Calu3 (cell line): ENCODE results near the gene DHRS9. TPM values are rescaled to one million over a fixed set of nuclear protein-coding genes. Genes with fewer than 3 reads are reported as not detected.

Experiments used
- BruUV-seq: library from RNA; stranded (reverse); fragments of 400-500 nt; replicated peaks from 2 replicates; lab custom pipeline; 2021; lab: Mats Ljungman, UMichigan
- CTCF ChIA-PET: fragments of 300-600 bp; sonication (Branson Sonifier 250); formaldehyde crosslinking; loops from one replicate; lab custom pipeline; 2022; ENCODE audit warnings: antibody characterized with exemption; lab: Charles Lee
- DNase-seq: peaks from one replicate; pipeline ENCODE4 v3.0.0; 2022
- H3K27ac Mint-ChIP-seq: one replicate; pipeline ENCODE4 v1.8.0; 2022; ENCODE audit warnings: mixed read lengths; ENCODE audit not compliant: unreplicated experiment
- H3K27me3 Mint-ChIP-seq: one replicate; pipeline ENCODE4 v1.8.0; 2022; ENCODE audit warnings: mixed read lengths; ENCODE audit not compliant: unreplicated experiment
- H3K36me3 Mint-ChIP-seq: one replicate; pipeline ENCODE4 v1.8.0; 2022; ENCODE audit warnings: mild to moderate bottlenecking, moderate library complexity, mixed read lengths; ENCODE audit not compliant: insufficient read depth, unreplicated experiment
- H3K4me1 Mint-ChIP-seq: one replicate; pipeline ENCODE4 v1.8.0; 2022; ENCODE audit warnings: mild to moderate bottlenecking, low read depth, mixed read lengths; ENCODE audit not compliant: unreplicated experiment
- H3K4me3 Mint-ChIP-seq: one replicate; pipeline ENCODE4 v1.8.0; 2022; ENCODE audit warnings: mild to moderate bottlenecking, low read depth, moderate library complexity, mixed read lengths; ENCODE audit not compliant: unreplicated experiment
- H3K9me3 Mint-ChIP-seq: one replicate; pipeline ENCODE4 v1.8.0; 2022; ENCODE audit warnings: low read depth, mixed read lengths; ENCODE audit not compliant: unreplicated experiment
- CTCF ChIP-seq: fragments of 200-600 bp; IDR thresholded peaks from one replicate; pipeline ENCODE4 v1.8.0; 2022; ENCODE audit warnings: antibody characterized with exemption; ENCODE audit not compliant: unreplicated experiment
- intact Hi-C: fragments of 100-400 bp; cut with micrococcal nuclease; formaldehyde crosslinking; loops from one replicate; pipeline ENCODE4 v1.10.0; 2022; ENCODE audit not compliant: unreplicated experiment
- total RNA-seq: library from RNA; stranded (reverse); gene quantifications from 2 replicates; pipeline ENCODE4 v1.2.3, GENCODE V29; 2022

DHRS9 gene
- total RNA-seq, 1 experiment from 2014 or later: 16.6 TPM

- Mint-ChIP-seq H3K4me1 (no peaks in the 10 kb centered on the region), H3K27me3 (no peaks in the 10 kb centered on the region), H3K4me3 (no peak overlapping the region), H3K9me3 (no peaks in the 10 kb centered on the region), H3K27ac (no peak overlapping the region), H3K36me3 (no peaks in the 10 kb centered on the region)
- DNase-seq: no peak
- no TSS peak for BruUV-seq
- no peak for TF ChIP-seq CTCF
- CTCF ChIA-PET: no interaction called here
- intact Hi-C loops: loop anchor here (10.0 kb wide), 1 partner anchor 158 kb away; no protein-coding TSS in a partner anchor
Measured at GRCh38 chr2:169116993-169117392, 47.6 kb downstream of the DHRS9 start.

DNA sequence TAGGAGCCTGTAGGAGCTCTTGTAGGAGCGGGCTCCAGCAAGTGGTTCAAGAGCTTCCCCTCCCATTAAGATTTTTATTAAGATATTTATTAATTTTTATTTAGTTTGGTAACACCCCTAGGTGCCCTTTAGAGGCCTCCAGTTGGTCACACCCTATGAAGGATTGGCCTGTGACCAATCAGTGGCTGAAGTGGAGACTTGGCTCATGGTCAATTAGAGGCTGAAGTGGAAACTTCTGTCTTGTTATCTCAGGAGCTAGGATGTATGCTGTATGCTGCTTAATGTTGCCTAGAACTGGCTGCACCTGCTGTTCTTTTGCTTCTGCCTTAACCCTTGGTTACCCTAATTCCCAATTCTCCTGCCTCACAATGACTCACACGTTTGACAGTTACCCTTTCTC is 48.7 kb downstream of the DHRS9 start:
- H3K4me3 Mint-ChIP-seq: no peak overlapping the region
- BruUV-seq: no TSS peak
- H3K4me1 Mint-ChIP-seq: no peaks in the 10 kb centered on the region
- TF ChIP-seq CTCF: no peak
- no peaks in the 10 kb centered on the region for H3K9me3 Mint-ChIP-seq
- no peak for DNase-seq
- H3K27ac Mint-ChIP-seq: no peak overlapping the region
- CTCF ChIA-PET: interaction anchor here (0.7 kb wide), 1 partner anchor 14 kb away, joined by 3 read pairs; no protein-coding TSS in a partner anchor
- no peaks in the 10 kb centered on the region for H3K36me3 Mint-ChIP-seq
- intact Hi-C loops: loop anchor here (10.0 kb wide), 1 partner anchor 157 kb away; no protein-coding TSS in a partner anchor
- no peaks in the 10 kb centered on the region for H3K27me3 Mint-ChIP-seq

DNA sequence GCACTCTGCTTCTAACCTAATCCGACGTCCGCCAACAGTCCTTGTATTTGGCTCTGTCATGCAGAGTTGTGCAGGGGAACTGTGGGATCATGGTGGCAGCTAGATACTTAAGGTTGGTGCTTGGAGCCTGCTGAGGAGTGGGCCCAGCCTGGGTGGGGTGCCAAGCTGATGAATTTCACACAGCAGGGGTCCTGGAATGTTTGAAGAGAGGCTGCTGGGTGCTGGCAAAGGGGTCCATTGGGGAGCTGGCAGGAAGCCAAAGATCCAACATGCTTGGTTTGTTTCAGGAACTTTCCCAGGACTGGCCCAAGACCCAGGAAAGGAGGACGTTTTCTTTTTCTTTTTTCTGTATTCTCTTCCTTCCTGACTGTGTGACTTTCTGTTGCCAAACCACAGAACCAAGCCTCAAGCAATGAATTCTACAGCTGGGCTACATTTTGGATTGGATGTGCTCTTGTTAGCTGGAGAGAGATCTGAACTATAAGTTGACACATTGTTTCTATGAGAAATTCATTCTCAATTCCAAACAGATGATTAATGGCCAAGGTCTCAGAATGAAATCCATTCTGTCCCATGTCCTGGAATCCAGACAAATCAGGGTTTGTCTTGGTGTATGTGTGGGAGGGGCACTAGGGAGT is 49.9 kb downstream of the DHRS9 start:
- Mint-ChIP-seq H3K27me3 (no peaks in the 10 kb centered on the region), H3K36me3 (no peaks in the 10 kb centered on the region), H3K9me3 (no peaks in the 10 kb centered on the region), H3K4me3 (no peak overlapping the region), H3K27ac (no peak overlapping the region), H3K4me1 (no peaks in the 10 kb centered on the region)
- BruUV-seq: no TSS peak
- TF ChIP-seq CTCF: no peak
- DNase-seq: no peak
- intact Hi-C loops: loop anchor here (10.0 kb wide), 1 partner anchor 156 kb away; no protein-coding TSS in a partner anchor
- CTCF ChIA-PET: no interaction called here

DNA sequence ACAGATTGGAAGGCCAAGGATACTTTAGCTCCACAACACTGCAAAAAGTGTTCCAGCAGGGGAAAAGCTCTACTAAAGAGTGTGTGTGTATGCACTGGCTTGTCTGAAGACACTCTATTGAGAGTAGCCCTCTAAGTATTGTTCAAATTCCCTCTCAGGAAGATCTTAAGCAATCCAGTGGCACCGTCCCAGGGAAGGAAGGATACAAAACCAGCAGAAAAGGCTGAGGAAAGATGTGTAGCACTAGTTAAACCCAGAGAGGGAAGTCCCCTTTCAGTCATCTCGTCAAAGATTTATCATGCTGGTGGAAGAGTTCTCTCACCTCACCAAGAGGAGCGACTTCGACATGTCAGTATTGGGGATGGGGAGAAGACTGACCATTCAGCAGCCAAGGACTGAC is 50.5 kb downstream of the DHRS9 start:
- DNase-seq: no peak
- TF ChIP-seq CTCF: no peak
- CTCF ChIA-PET: no interaction called here
- BruUV-seq: no TSS peak
- Mint-ChIP-seq H3K9me3 (no peaks in the 10 kb centered on the region), H3K27ac (no peak overlapping the region), H3K36me3 (no peaks in the 10 kb centered on the region), H3K4me1 (no peaks in the 10 kb centered on the region), H3K27me3 (no peaks in the 10 kb centered on the region), H3K4me3 (no peak overlapping the region)
- intact Hi-C loops: loop anchor here (10.0 kb wide), 1 partner anchor 155 kb away; no protein-coding TSS in a partner anchor
